GM23338 (cell line): ENCODE data around the gene TMEM101. TPM values are rescaled to one million over a fixed set of nuclear protein-coding genes. Genes with fewer than 3 reads are reported as not detected.
A peak's percentile ranks its signal among the peaks of the same experiment; 100 is the strongest.

Experiments used
- ATAC-seq: fragments of 200-7000 bp; cut with Tn5 transposase; 3 replicates; pipeline ENCODE4 v1.9.1; 2020
- DNase-seq: peaks from one replicate; pipeline ENCODE4 v3.0.0-alpha.2; 2015; ENCODE audit warnings: low spot score
- H2AFZ ChIP-seq: fragments of 200-600 bp; sonication (generic); 2 replicates; pipeline ENCODE4 v1.8.0; 2016; ENCODE audit warnings: antibody characterized with exemption, mild to moderate bottlenecking, moderate library complexity
- H3F3A ChIP-seq: fragments of 200-600 bp; sonication (generic); replicated peaks from 2 replicates; pipeline ENCODE4 v1.8.0; 2017; ENCODE audit warnings: antibody characterized with exemption, mixed run types, low read depth
- H3K27ac ChIP-seq: fragments of 200-600 bp; sonication (generic); 2 replicates; pipeline ENCODE4 v1.6.1; 2016; ENCODE audit warnings: low read depth
- H3K27me3 ChIP-seq: fragments of 200-600 bp; sonication (generic); 2 replicates; pipeline ENCODE4 v1.8.0; 2016; ENCODE audit warnings: mild to moderate bottlenecking, mixed run types, moderate library complexity; ENCODE audit not compliant: insufficient read depth
- H3K36me3 ChIP-seq: fragments of 200-600 bp; sonication (generic); 2 replicates; pipeline ENCODE4 v1.8.0; 2016; ENCODE audit warnings: mild to moderate bottlenecking; ENCODE audit not compliant: insufficient read depth
- H3K4me1 ChIP-seq: fragments of 200-600 bp; sonication (generic); 2 replicates; pipeline ENCODE4 v1.8.0; 2016; ENCODE audit warnings: mild to moderate bottlenecking, moderate library complexity; ENCODE audit not compliant: insufficient read depth
- H3K4me2 ChIP-seq: fragments of 200-600 bp; sonication (generic); 2 replicates; pipeline ENCODE4 v1.7.1; 2017; ENCODE audit warnings: mixed run types
- H3K4me3 ChIP-seq: fragments of 200-600 bp; sonication (generic); 2 replicates; pipeline ENCODE4 v1.6.1; 2016; ENCODE audit warnings: mixed run types
- H3K79me2 ChIP-seq: fragments of 200-600 bp; sonication (generic); replicated peaks from 2 replicates; pipeline ENCODE4 v1.8.0; 2017; ENCODE audit warnings: mild to moderate bottlenecking; ENCODE audit not compliant: insufficient read depth
- H3K9me2 ChIP-seq: fragments of 200-600 bp; sonication (generic); 2 replicates; pipeline ENCODE4 v1.8.0; 2017; ENCODE audit not compliant: insufficient read depth
- H4K20me1 ChIP-seq: fragments of 200-600 bp; sonication (generic); replicated peaks from 2 replicates; pipeline ENCODE4 v1.8.0; 2017; ENCODE audit warnings: mild to moderate bottlenecking; ENCODE audit not compliant: insufficient read depth
- H3K27ac Mint-ChIP-seq: 2 replicates; pipeline ENCODE4 v1.8.0; 2020; ENCODE audit warnings: inconsistent platforms, mild to moderate bottlenecking, moderate library complexity, mixed read lengths
- H3K27me3 Mint-ChIP-seq: 3 replicates; pipeline ENCODE4 v1.8.0; 2022; ENCODE audit warnings: low read depth, mild to moderate bottlenecking, moderate library complexity, mixed read lengths, inconsistent platforms; ENCODE audit not compliant: insufficient read depth, poor library complexity
- H3K36me3 Mint-ChIP-seq: 3 replicates; pipeline ENCODE4 v1.8.0; 2021; ENCODE audit warnings: low read depth, mild to moderate bottlenecking, inconsistent platforms, moderate library complexity, mixed read lengths
- H3K4me1 Mint-ChIP-seq: 3 replicates; pipeline ENCODE4 v1.8.0; 2020; ENCODE audit warnings: mild to moderate bottlenecking, inconsistent platforms, mixed read lengths
- H3K4me3 Mint-ChIP-seq: 3 replicates; pipeline ENCODE4 v1.8.0; 2021; ENCODE audit warnings: moderate library complexity, mild to moderate bottlenecking, inconsistent platforms, mixed read lengths
- H3K9me3 Mint-ChIP-seq: 3 replicates; pipeline ENCODE4 v1.8.0; 2020; ENCODE audit warnings: moderate library complexity, mild to moderate bottlenecking, inconsistent platforms, mixed read lengths
- CREB1 ChIP-seq: fragments of 250-450 bp; sonication (Bioruptor Pico); IDR thresholded peaks from 2 replicates; pipeline ENCODE4 v1.5.0; 2020; ENCODE audit warnings: low read depth, mild to moderate bottlenecking, moderate library complexity
- ETS1 ChIP-seq: IDR thresholded peaks from 2 replicates; pipeline ENCODE4 v1.6.1; 2016; ENCODE audit warnings: antibody characterized with exemption
- EZH2 ChIP-seq: fragments of 200-600 bp; sonication (generic); IDR thresholded peaks from one replicate; pipeline ENCODE4 v1.8.0; 2017; ENCODE audit warnings: antibody characterized with exemption, mild to moderate bottlenecking, low read depth; ENCODE audit not compliant: unreplicated experiment
- EZH2phosphoT487 ChIP-seq: fragments of 200-600 bp; sonication (generic); IDR thresholded peaks from one replicate; pipeline ENCODE4 v1.8.1; 2018; ENCODE audit warnings: antibody characterized with exemption; ENCODE audit not compliant: unreplicated experiment
- JUNB ChIP-seq: IDR thresholded peaks from one replicate; pipeline ENCODE4 v1.6.1; 2016; ENCODE audit warnings: antibody characterized with exemption; ENCODE audit not compliant: unreplicated experiment
- NANOG ChIP-seq: IDR thresholded peaks from 2 replicates; pipeline ENCODE4 v1.6.1; 2016; ENCODE audit warnings: antibody characterized with exemption, borderline replicate concordance
- POLR2AphosphoS5 ChIP-seq: IDR thresholded peaks from 2 replicates; pipeline ENCODE4 v1.6.1; 2016; ENCODE audit warnings: antibody characterized with exemption, low read depth
- REST ChIP-seq: IDR thresholded peaks from one replicate; pipeline ENCODE4 v1.6.1; 2018; ENCODE audit warnings: antibody characterized with exemption; ENCODE audit not compliant: unreplicated experiment
- STAT1 ChIP-seq: IDR thresholded peaks from one replicate; pipeline ENCODE4 v1.6.1; 2016; ENCODE audit warnings: antibody characterized with exemption; ENCODE audit not compliant: unreplicated experiment
- ZNF114 ChIP-seq: fragments of 250-450 bp; sonication (Bioruptor Pico); IDR thresholded peaks from 2 replicates; pipeline ENCODE4 v1.5.0; 2020; ENCODE audit warnings: mild to moderate bottlenecking, moderate library complexity
- ZNF462 ChIP-seq: fragments of 250-450 bp; sonication (Bioruptor Pico); IDR thresholded peaks from 2 replicates; pipeline ENCODE4 v1.5.0; 2020; ENCODE audit warnings: mild to moderate bottlenecking, moderate library complexity
- polyA plus RNA-seq: library from polyadenylated mRNA; unstranded; fragments of >200 nt; fragmentation: Nextera tagmentation; extraction: Ambion mirVana; gene quantifications from 2 replicates; pipeline ENCODE4 v1.2.1, GENCODE V29; 2016
- total RNA-seq: library from RNA; depleted of rRNA; stranded (reverse); fragments of >200 nt; shearing (Covaris generic); gene quantifications from 2 replicates; pipeline ENCODE4 v1.2.3, GENCODE V29; 2014

TMEM101 gene
- total and polyA plus RNA-seq, 2 experiments from 2014 or later, result 15.9 to 31.6 TPM

- H3K4me3 ChIP-seq, result peak overlapping the region; percentile 92
- H3K4me3 Mint-ChIP-seq, result peak overlapping the region; percentile 100
- peaks cover 11% of the 10 kb centered on the region for H3K4me1 Mint-ChIP-seq
- no peak for DNase-seq
- H3K36me3 ChIP-seq, result no peaks in the 10 kb centered on the region
- H4K20me1 ChIP-seq, result peaks cover 6% of the 10 kb centered on the region; the same call in 1 of the 2 replicates
- 0 out of 2 replicates have a peak, but pooled peaks have one; percentile 7 for TF ChIP-seq CREB1 (CRISPR knock-in tag)
- TF ChIP-seq EZH2phosphoT487, result no peak
- H3K36me3 Mint-ChIP-seq, result peaks cover 16% of the 10 kb centered on the region
- peak overlapping the region; percentile 100 for H3K27ac Mint-ChIP-seq
- no peaks in the 10 kb centered on the region for H3K9me2 ChIP-seq
- no peaks in the 10 kb centered on the region for H3K9me3 Mint-ChIP-seq
- H3K27me3 Mint-ChIP-seq, result peaks cover 16% of the 10 kb centered on the region
- no peaks in the 10 kb centered on the region for H3K27me3 ChIP-seq
- H3K27ac ChIP-seq, result peak overlapping the region; percentile 99
- 0 out of 2 replicates have a peak, but pooled peaks cover 4% of the 10 kb centered on the region for H3K79me2 ChIP-seq
- H3K4me2 ChIP-seq, result peak overlapping the region; percentile 92
- H2AFZ ChIP-seq, result peak overlapping the region; percentile 88
- peaks cover 5% of the 10 kb centered on the region for H3K4me1 ChIP-seq
- ATAC-seq, result peak; percentile 84; the same call in 2 of the 3 replicates
- peaks cover 17% of the 10 kb centered on the region; the same call in 1 of the 2 replicates for H3F3A ChIP-seq
These were observed 678 bp downstream of the TMEM101 start for GRCh38 chr17:44014133-44014436.

- Histone ChIP-seq H3K27ac (no peak overlapping the region), H4K20me1 (peaks cover 10% of the 10 kb centered on the region; the same call in 1 of the 2 replicates), H3K27me3 (no peaks in the 10 kb centered on the region), H2AFZ (no peak overlapping the region), H3K4me3 (no peak overlapping the region), H3F3A (peaks cover 21% of the 10 kb centered on the region), H3K4me2 (no peak overlapping the region), H3K9me2 (no peaks in the 10 kb centered on the region), H3K4me1 (peaks cover 11% of the 10 kb centered on the region), H3K79me2 (0 out of 2 replicates have a peak, but pooled peaks cover 4% of the 10 kb centered on the region), H3K36me3 (no peaks in the 10 kb centered on the region)
- Mint-ChIP-seq H3K36me3 (peaks cover 16% of the 10 kb centered on the region), H3K27me3 (peaks cover 21% of the 10 kb centered on the region), H3K4me3 (peak overlapping the region; percentile 100), H3K27ac (no peak overlapping the region), H3K4me1 (peaks cover 23% of the 10 kb centered on the region), H3K9me3 (no peaks in the 10 kb centered on the region)
- ATAC-seq, result no peak
- no peak for DNase-seq
- TF ChIP-seq EZH2, result no peak
- no peak for TF ChIP-seq NANOG
- TF ChIP-seq ETS1, result no peak
- TF ChIP-seq ZNF114, result no peak
- no peak for TF ChIP-seq JUNB
- no peak for TF ChIP-seq POLR2AphosphoS5
- no peak for TF ChIP-seq CREB1 (CRISPR knock-in tag)
- no peak for TF ChIP-seq ZNF462
- no peak for TF ChIP-seq REST
- no peak for TF ChIP-seq STAT1
These were observed 1.9 kb downstream of the TMEM101 start for GRCh38 chr17:44012874-44013273.
